Neural cell (in vitro differentiated cells): Measurements from ENCODE around the gene TRIO. TPM values are rescaled to one million over a fixed set of nuclear protein-coding genes. Genes with fewer than 3 reads are reported as not detected.

ENCODE experiments used
- H2AFZ ChIP-seq: fragments of 200-600, 300-800 bp; sonication (generic), shearing (Covaris generic); 2 replicates; pipeline ENCODE4 v1.6.0; 2014; ENCODE audit warnings: low read depth, mild to moderate bottlenecking, antibody characterized with exemption, low read length, moderate library complexity
- H3F3A ChIP-seq: fragments of 200-600 bp; shearing (Covaris generic); 2 replicates; pipeline ENCODE4 v1.6.1; 2016; ENCODE audit warnings: mild to moderate bottlenecking, moderate library complexity, mixed read lengths, antibody characterized with exemption, low read length; ENCODE audit not compliant: insufficient read depth, poor library complexity, severe bottlenecking
- H3K27ac ChIP-seq: fragments of 200-600, 300-800 bp; sonication (generic), shearing (Covaris generic); 2 replicates; pipeline ENCODE4 v1.5.1; 2014; ENCODE audit warnings: mild to moderate bottlenecking, low read length, moderate library complexity
- H3K27me3 ChIP-seq: fragments of 300-800, 200-600 bp; sonication (generic), shearing (Covaris generic); 2 replicates; pipeline ENCODE4 v1.6.0; 2014; ENCODE audit warnings: mild to moderate bottlenecking, low read depth, low read length, moderate library complexity; ENCODE audit not compliant: insufficient read depth
- H3K36me3 ChIP-seq: fragments of 300-800, 200-600 bp; sonication (generic), shearing (Covaris generic); 2 replicates; pipeline ENCODE4 v1.5.1; 2014; ENCODE audit warnings: mild to moderate bottlenecking, antibody characterized with exemption, low read length, moderate library complexity; ENCODE audit not compliant: insufficient read depth
- H3K4me2 ChIP-seq: fragments of 300-800, 200-600 bp; sonication (generic), shearing (Covaris generic); 2 replicates; pipeline ENCODE4 v1.6.0; 2014; ENCODE audit warnings: mild to moderate bottlenecking, low read length
- H3K4me3 ChIP-seq: fragments of 300-800, 200-600 bp; sonication (generic), shearing (Covaris generic); 2 replicates; pipeline ENCODE4 v1.5.1; 2014; ENCODE audit warnings: mild to moderate bottlenecking, low read length, moderate library complexity
- H3K79me2 ChIP-seq: fragments of 200-600 bp; shearing (Covaris generic); replicated peaks from 2 replicates; pipeline ENCODE4 v1.6.0; 2014; ENCODE audit warnings: mild to moderate bottlenecking, low read length, moderate library complexity; ENCODE audit not compliant: insufficient read depth
- H3K9ac ChIP-seq: fragments of 300-800, 200-600 bp; sonication (generic), shearing (Covaris generic); 2 replicates; pipeline ENCODE4 v1.6.1; 2016; ENCODE audit warnings: mild to moderate bottlenecking, low read length, mixed read lengths
- H3K9me2 ChIP-seq: fragments of 200-600 bp; shearing (Covaris generic); 2 replicates; pipeline ENCODE4 v1.6.1; 2016; ENCODE audit warnings: mild to moderate bottlenecking, low read length, mixed read lengths; ENCODE audit not compliant: insufficient read depth
- H3K9me3 ChIP-seq: fragments of 200-600, 300-800 bp; sonication (generic), shearing (Covaris generic); 2 replicates; pipeline ENCODE4 v1.6.1; 2016; ENCODE audit warnings: mild to moderate bottlenecking, mixed run types, low read length, moderate library complexity, mixed read lengths
- H4K20me1 ChIP-seq: fragments of 200-600 bp; shearing (Covaris generic); 2 replicates; pipeline ENCODE4 v1.6.1; 2016; ENCODE audit warnings: mild to moderate bottlenecking, mixed run types; ENCODE audit not compliant: insufficient read depth
- EP300 ChIP-seq: fragments of 450-650 bp; conservative IDR thresholded peaks from 2 replicates; pipeline ENCODE4 v1.6.1; 2014; ENCODE audit warnings: antibody characterized with exemption, mild to moderate bottlenecking, moderate library complexity; ENCODE audit not compliant: poor library complexity, severe bottlenecking
- EZH2 ChIP-seq: fragments of 200-600, 300-800 bp; shearing (Covaris generic), sonication (generic); IDR thresholded peaks from 2 replicates; pipeline ENCODE4 v1.6.1; 2014; ENCODE audit warnings: antibody characterized with exemption, low read length, borderline replicate concordance, mild to moderate bottlenecking; ENCODE audit not compliant: insufficient read depth, poor library complexity, severe bottlenecking
- MXI1 ChIP-seq: fragments of 450-650 bp; conservative IDR thresholded peaks from 2 replicates; pipeline ENCODE4 v1.6.1; 2014; ENCODE audit warnings: antibody characterized with exemption, mild to moderate bottlenecking; ENCODE audit not compliant: poor library complexity, severe bottlenecking
- POLR2AphosphoS5 ChIP-seq: IDR thresholded peaks from 2 replicates; pipeline ENCODE4 v1.6.1; 2012
- RAD21 ChIP-seq: fragments of 450-650 bp; conservative IDR thresholded peaks from 2 replicates; pipeline ENCODE4 v1.6.1; 2014; ENCODE audit warnings: antibody characterized with exemption, mild to moderate bottlenecking, moderate library complexity
- SMC3 ChIP-seq: fragments of 450-650 bp; conservative IDR thresholded peaks from 2 replicates; pipeline ENCODE4 v1.6.1; 2014; ENCODE audit warnings: antibody characterized with exemption, mild to moderate bottlenecking, moderate library complexity; ENCODE audit not compliant: poor library complexity
- TAF1 ChIP-seq: IDR thresholded peaks from 2 replicates; pipeline ENCODE4 v1.6.1; 2012; ENCODE audit warnings: low read depth
- polyA plus RNA-seq: library from polyadenylated mRNA; depleted of rRNA; stranded (reverse); fragments of >200 nt; gene quantifications from 2 replicates; pipeline ENCODE4 v1.2.3, GENCODE V29; 2014
- TF ChIP-seq, protein P1 (sequence below): IDR thresholded peaks from 2 replicates; pipeline ENCODE4 v1.6.1; 2012; ENCODE audit warnings: borderline replicate concordance
- TF ChIP-seq, protein P2 (sequence below): fragments of 450-650 bp; IDR thresholded peaks from 2 replicates; pipeline ENCODE4 v1.5.1; 2014; ENCODE audit warnings: antibody characterized with exemption, mild to moderate bottlenecking, moderate library complexity; ENCODE audit not compliant: poor library complexity, severe bottlenecking

TRIO gene
- polyA plus RNA-seq, 1 donor from 2014 or later, result 168 TPM

DNA sequence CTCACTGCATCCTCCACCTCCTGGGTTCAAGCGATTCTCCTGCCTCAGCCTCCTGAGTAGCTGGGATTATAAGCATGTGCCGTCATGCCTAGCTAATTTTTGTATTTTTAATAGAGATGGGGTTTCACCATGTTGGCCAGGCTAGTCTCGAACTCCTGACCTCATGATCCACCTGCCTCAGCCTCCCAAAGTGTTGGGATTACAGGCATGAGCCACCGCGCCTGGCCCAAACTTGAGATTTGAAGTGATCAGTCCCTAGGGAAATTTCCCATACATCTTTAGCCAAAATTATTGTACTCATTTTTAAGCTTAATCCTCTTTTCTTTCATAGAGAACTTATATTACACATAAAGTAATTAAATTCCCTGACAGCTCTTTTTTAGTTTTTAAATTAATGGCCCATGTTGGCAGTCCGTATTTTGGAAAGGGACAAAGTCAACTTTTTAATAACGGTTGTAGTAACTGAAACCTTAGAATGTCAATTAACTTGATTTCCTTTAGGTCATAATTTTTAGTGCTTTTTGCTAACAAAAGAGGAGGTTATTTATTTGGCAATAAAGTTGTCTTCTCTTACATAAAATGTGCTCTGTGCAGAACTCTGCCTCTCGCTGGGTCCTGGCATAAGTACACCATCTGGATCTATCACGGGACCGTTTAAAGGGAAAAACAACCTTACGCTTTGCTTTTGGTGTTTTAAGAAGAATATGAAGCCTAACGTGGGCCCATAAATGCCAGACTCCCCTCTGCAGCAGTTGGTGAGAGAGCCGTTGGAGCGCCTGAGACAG, 296.1 kb downstream of the TRIO start:
- Histone ChIP-seq H4K20me1 (no peaks in the 10 kb centered on the region), H3K9me3 (no peaks in the 10 kb centered on the region), H3K4me3 (no peak overlapping the region), H3K79me2 (peaks cover 6% of the 10 kb centered on the region), H3K27me3 (no peaks in the 10 kb centered on the region), H3K9ac (no peak overlapping the region), H3K36me3 (no peaks in the 10 kb centered on the region), H3K27ac (no peak overlapping the region), H3F3A (peaks cover 5% of the 10 kb centered on the region), H2AFZ (no peak overlapping the region), H3K9me2 (no peaks in the 10 kb centered on the region), H3K4me2 (no peak overlapping the region)
- TF ChIP-seq, protein P1, sequence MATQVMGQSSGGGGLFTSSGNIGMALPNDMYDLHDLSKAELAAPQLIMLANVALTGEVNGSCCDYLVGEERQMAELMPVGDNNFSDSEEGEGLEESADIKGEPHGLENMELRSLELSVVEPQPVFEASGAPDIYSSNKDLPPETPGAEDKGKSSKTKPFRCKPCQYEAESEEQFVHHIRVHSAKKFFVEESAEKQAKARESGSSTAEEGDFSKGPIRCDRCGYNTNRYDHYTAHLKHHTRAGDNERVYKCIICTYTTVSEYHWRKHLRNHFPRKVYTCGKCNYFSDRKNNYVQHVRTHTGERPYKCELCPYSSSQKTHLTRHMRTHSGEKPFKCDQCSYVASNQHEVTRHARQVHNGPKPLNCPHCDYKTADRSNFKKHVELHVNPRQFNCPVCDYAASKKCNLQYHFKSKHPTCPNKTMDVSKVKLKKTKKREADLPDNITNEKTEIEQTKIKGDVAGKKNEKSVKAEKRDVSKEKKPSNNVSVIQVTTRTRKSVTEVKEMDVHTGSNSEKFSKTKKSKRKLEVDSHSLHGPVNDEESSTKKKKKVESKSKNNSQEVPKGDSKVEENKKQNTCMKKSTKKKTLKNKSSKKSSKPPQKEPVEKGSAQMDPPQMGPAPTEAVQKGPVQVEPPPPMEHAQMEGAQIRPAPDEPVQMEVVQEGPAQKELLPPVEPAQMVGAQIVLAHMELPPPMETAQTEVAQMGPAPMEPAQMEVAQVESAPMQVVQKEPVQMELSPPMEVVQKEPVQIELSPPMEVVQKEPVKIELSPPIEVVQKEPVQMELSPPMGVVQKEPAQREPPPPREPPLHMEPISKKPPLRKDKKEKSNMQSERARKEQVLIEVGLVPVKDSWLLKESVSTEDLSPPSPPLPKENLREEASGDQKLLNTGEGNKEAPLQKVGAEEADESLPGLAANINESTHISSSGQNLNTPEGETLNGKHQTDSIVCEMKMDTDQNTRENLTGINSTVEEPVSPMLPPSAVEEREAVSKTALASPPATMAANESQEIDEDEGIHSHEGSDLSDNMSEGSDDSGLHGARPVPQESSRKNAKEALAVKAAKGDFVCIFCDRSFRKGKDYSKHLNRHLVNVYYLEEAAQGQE, result no peak
- TF ChIP-seq EP300 (no peak), SMC3 (no peak), EZH2 (no peak), MXI1 (no peak)

DNA sequence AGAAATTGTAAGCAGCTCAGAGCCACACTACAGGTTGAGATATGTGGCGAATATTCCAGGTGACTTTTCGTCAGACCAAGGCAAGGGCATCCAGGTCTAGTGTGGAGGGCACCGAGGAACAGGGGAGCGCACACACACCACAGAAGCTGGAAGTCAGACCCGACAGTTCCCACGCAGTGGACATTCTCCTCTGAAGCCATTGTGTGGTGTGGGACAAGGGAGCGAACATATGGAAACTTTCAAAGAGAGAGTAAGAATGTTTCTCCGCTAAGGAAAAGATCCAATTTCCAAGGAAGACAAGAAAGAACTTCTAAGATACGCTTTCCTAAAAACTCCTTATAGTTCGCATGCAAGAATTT, 297.1 kb downstream of the TRIO start:
- no peak overlapping the region for H2AFZ ChIP-seq
- no peak overlapping the region for H3K4me2 ChIP-seq
- no peaks in the 10 kb centered on the region for H3K9me3 ChIP-seq
- H3K9ac ChIP-seq, result peak overlapping the region; percentile 55
- H3K27me3 ChIP-seq, result no peaks in the 10 kb centered on the region
- H3K4me3 ChIP-seq, result peak overlapping the region; percentile 48
- TF ChIP-seq SMC3, result no peak
- TF ChIP-seq EP300, result no peak
- TF ChIP-seq EZH2, result no peak
- no peak for TF ChIP-seq TAF1
- no peak for TF ChIP-seq POLR2AphosphoS5
- TF ChIP-seq MXI1, result no peak
- TF ChIP-seq, protein P1, result no peak
- TF ChIP-seq, protein P2, sequence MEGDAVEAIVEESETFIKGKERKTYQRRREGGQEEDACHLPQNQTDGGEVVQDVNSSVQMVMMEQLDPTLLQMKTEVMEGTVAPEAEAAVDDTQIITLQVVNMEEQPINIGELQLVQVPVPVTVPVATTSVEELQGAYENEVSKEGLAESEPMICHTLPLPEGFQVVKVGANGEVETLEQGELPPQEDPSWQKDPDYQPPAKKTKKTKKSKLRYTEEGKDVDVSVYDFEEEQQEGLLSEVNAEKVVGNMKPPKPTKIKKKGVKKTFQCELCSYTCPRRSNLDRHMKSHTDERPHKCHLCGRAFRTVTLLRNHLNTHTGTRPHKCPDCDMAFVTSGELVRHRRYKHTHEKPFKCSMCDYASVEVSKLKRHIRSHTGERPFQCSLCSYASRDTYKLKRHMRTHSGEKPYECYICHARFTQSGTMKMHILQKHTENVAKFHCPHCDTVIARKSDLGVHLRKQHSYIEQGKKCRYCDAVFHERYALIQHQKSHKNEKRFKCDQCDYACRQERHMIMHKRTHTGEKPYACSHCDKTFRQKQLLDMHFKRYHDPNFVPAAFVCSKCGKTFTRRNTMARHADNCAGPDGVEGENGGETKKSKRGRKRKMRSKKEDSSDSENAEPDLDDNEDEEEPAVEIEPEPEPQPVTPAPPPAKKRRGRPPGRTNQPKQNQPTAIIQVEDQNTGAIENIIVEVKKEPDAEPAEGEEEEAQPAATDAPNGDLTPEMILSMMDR, result no peak
- no peak for TF ChIP-seq RAD21
- H3K9me2 ChIP-seq, result no peaks in the 10 kb centered on the region
- H3K36me3 ChIP-seq, result no peaks in the 10 kb centered on the region
- H4K20me1 ChIP-seq, result no peaks in the 10 kb centered on the region
- H3K79me2 ChIP-seq, result peaks cover 12% of the 10 kb centered on the region
- H3K27ac ChIP-seq, result peak overlapping the region; percentile 75
- H3F3A ChIP-seq, result peaks cover 13% of the 10 kb centered on the region
